ENCODE measurements around the gene GNAI1.

DNA sequence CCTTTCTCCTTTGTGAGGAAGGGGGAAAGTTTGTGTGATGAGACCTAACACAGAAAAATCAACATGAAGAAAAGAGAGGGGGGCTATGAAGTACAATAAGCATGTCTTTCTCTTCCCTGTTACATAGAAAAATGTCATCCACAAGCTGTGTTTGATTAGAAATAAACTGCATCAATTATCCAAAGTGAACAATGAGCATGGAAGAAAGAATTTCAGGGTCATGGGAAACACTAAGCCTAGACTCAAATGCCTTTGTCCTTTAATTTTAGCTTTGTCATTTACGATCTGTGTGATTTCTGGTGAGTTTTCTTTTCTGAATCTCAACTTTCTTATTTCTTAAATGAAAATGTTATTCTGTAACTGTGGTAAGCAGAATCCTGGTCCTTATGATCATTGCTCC is 121.0 kb downstream of the GNAI1 start:
- TF ChIP-seq, protein P1, sequence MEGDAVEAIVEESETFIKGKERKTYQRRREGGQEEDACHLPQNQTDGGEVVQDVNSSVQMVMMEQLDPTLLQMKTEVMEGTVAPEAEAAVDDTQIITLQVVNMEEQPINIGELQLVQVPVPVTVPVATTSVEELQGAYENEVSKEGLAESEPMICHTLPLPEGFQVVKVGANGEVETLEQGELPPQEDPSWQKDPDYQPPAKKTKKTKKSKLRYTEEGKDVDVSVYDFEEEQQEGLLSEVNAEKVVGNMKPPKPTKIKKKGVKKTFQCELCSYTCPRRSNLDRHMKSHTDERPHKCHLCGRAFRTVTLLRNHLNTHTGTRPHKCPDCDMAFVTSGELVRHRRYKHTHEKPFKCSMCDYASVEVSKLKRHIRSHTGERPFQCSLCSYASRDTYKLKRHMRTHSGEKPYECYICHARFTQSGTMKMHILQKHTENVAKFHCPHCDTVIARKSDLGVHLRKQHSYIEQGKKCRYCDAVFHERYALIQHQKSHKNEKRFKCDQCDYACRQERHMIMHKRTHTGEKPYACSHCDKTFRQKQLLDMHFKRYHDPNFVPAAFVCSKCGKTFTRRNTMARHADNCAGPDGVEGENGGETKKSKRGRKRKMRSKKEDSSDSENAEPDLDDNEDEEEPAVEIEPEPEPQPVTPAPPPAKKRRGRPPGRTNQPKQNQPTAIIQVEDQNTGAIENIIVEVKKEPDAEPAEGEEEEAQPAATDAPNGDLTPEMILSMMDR (IDR thresholded peaks at IDR 0.05), result no peak
- no peak for TF ChIP-seq POLR2A (IDR thresholded peaks at IDR 0.05)
- no peak for TF ChIP-seq POLR2AphosphoS5 (IDR thresholded peaks at IDR 0.05; ENCODE audit: insufficient read depth in 1 of 2, low read depth in 1 of 2)

All from vagina (tissue), 2 donors.